WERI-Rb-1 (cell line): ENCODE measurements around the gene OBSCN.

ENCODE experiments used
- DNase-seq: peaks from one replicate; pipeline ENCODE4 v3.0.0-alpha.2; 2020
- H3K27ac ChIP-seq: fragments of 250-450 bp; sonication (Bioruptor Pico); 2 replicates; pipeline ENCODE4 v1.5.1; 2020; ENCODE audit warnings: mild to moderate bottlenecking, moderate library complexity
- H3K27me3 ChIP-seq: fragments of 250-450 bp; sonication (Bioruptor Pico); 2 replicates; pipeline ENCODE4 v1.5.1; 2021; ENCODE audit warnings: mild to moderate bottlenecking, low read depth, moderate library complexity; ENCODE audit not compliant: insufficient read depth, severe bottlenecking
- H3K36me3 ChIP-seq: fragments of 250-450 bp; sonication (Bioruptor Pico); 2 replicates; pipeline ENCODE4 v1.5.1; 2020; ENCODE audit warnings: mild to moderate bottlenecking, moderate library complexity
- H3K4me3 ChIP-seq: 2 replicates; pipeline ENCODE4 v1.5.1; 2011; ENCODE audit warnings: low read depth, mild to moderate bottlenecking, control low read depth, low read length
- H3K9me3 ChIP-seq: fragments of 250-450 bp; sonication (Bioruptor Pico); 2 replicates; pipeline ENCODE4 v1.5.1; 2021; ENCODE audit warnings: mild to moderate bottlenecking, moderate library complexity; ENCODE audit not compliant: severe bottlenecking
- CTCF ChIP-seq: IDR thresholded peaks from 2 replicates; pipeline ENCODE4 v1.5.1; 2011; ENCODE audit warnings: low read depth, mild to moderate bottlenecking, control low read depth, inconsistent platforms, low read length

OBSCN gene

DNA sequence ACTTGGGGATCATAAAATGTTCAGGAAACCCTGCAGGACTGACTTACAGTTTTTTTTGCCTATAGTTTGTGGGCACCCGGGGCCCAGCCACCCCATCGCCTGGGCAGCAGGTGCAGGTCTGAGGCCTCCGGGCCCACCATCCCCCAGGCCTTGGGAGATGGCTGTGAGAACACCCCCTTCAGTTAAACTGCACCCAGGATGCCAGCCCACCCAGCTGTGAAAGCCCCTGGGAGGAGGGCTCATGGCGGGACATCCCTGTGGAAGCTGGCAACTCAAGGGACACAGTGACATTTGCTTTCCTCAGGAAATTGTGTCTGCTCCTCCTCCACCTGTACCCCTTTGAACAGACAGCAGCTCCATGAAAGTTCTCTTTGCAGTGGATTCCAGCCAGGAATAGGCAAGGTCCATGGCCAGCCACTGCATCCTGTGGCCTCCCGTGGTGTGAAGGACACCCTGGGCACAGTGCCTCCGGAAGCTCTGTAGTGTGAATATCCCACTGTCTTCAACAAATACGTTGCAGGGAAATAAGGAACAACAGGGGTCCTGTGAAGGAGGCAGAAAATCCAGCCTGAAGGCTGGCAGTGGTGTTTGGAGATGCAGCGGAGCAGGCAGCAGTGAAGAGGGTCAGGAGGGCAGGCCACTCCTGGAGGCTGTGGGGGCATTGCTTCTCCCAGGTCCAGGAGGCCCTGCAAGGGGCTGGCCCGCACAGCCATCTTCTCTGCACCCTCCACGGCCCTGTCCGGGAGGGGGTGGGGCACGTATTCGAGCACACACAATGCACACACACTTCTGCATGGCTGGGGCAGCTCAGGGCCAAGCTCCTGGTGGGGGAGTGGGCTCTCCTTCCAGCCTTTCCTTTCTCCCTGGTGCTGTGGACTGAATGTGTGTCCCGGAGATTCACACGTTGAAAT, 2.1 kb upstream of the OBSCN start:
- Histone ChIP-seq H3K27ac (no peak overlapping the region), H3K4me3 (no peak overlapping the region), H3K9me3 (no peaks in the 10 kb centered on the region), H3K27me3 (no peaks in the 10 kb centered on the region), H3K36me3 (no peaks in the 10 kb centered on the region)
- no peak for DNase-seq
- TF ChIP-seq CTCF, result no peak

- Histone ChIP-seq H3K9me3 (no peaks in the 10 kb centered on the region), H3K27ac (no peak overlapping the region), H3K27me3 (no peaks in the 10 kb centered on the region), H3K36me3 (no peaks in the 10 kb centered on the region), H3K4me3 (no peak overlapping the region)
- no peak for TF ChIP-seq CTCF
- DNase-seq, result no peak
Measured at GRCh38 chr1:228206582-228207351, 1.1 kb upstream of the OBSCN start.

GRCh38 chr1:228207381-228207810, 448 bp upstream of the OBSCN start:
- no peaks in the 10 kb centered on the region for H3K9me3 ChIP-seq
- H3K27ac ChIP-seq, result no peak overlapping the region

GRCh38 chr1:228208831-228209551, 1.1 kb downstream of the OBSCN start:
- H3K27ac ChIP-seq, result no peak overlapping the region; the same call in 1 of the 2 replicates
- DNase-seq, result no peak
- no peaks in the 10 kb centered on the region for H3K36me3 ChIP-seq

More at GRCh38 chr1:228207381-228207810, 448 bp upstream of the OBSCN start:
- no peaks in the 10 kb centered on the region for H3K27me3 ChIP-seq
- no peak for TF ChIP-seq CTCF
- H3K4me3 ChIP-seq, result no peak overlapping the region
- H3K36me3 ChIP-seq, result no peaks in the 10 kb centered on the region
- no peak for DNase-seq

More at GRCh38 chr1:228208831-228209551, 1.1 kb downstream of the OBSCN start:
- Histone ChIP-seq H3K4me3 (no peak overlapping the region), H3K9me3 (no peaks in the 10 kb centered on the region), H3K27me3 (no peaks in the 10 kb centered on the region)
- TF ChIP-seq CTCF, result no peak
